RWPE1 (cell line): ENCODE data around the gene HOMEZ.
A peak's percentile ranks its signal among the peaks of the same experiment; 100 is the strongest.

Experiments
- CTCF ChIA-PET: fragments of 350-600 bp; sonication (Branson Sonifier 250); formaldehyde crosslinking; extraction: SDS; loops from one replicate; lab custom pipeline; 2021; lab: Yijun Ruan, JAX
- POLR2A ChIA-PET: fragments of 400-600 bp; formaldehyde crosslinking; extraction: SDS; loops from one replicate; lab custom pipeline; 2020; ENCODE audit warnings: antibody characterized with exemption; ENCODE audit not compliant: low non-redundant PET; lab: Yijun Ruan, JAX
- DNase-seq: peaks from one replicate; pipeline ENCODE4 v3.0.0; 2012; ENCODE audit warnings: low spot score
- H3K27ac ChIP-seq: fragments of 450-650 bp; 2 replicates; pipeline ENCODE4 v1.5.1; 2017
- CTCF ChIP-seq: fragments of 450-650 bp; conservative IDR thresholded peaks from 2 replicates; pipeline ENCODE4 v1.5.1; 2017; ENCODE audit warnings: low read depth, mild to moderate bottlenecking

Gene HOMEZ

DNA sequence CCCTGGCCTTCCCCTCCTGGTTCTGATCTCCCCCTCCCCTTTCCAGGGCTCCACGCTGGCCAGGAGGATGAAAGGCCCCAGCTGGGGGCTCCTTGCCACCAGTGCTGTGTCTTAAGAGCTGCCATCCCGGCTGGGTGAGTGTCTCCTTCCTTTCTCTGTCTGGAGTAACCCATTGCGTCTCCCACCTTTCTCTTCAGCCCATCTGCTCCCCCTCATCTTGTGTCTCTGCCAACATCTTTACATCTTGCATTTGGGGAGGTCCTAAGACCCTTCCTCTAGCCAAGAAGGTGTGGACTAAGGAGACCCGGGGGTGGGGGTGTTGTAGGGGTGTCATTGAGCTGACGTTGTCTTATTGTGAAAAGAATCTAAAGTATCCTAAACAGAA, 21.2 kb upstream of the HOMEZ start:
- CTCF ChIA-PET, result interaction anchor here (0.7 to 2.0 kb wide), 2 partner anchors 14 to 187 kb away, joined by 6 to 10 read pairs; partner anchors contain the start of gene PABPN1

GRCh38 chr14:23306412-23307145, 20.6 kb upstream of the HOMEZ start, which contains the start of gene BCL2L2:
TSS of gene BCL2L2 (plus strand) at chr14:23306833. CDS start at chr14:23307768, 935 bp downstream.
- POLR2A ChIA-PET, result interaction anchor here (0.6 to 1.6 kb wide), 5 partner anchors 15 to 235 kb away, joined by 3 to 12 read pairs (median 4); partner anchors contain the start of gene PABPN1
- peak within 1 kb of the TSS; percentile 85 for H3K27ac ChIP-seq
- DNase-seq, result peak; percentile 72
- no peak for TF ChIP-seq CTCF
- CTCF ChIA-PET, result interaction anchor here (2.0 kb wide), 1 partner anchor 14 kb away, joined by 10 read pairs; the partner anchor contains the start of gene PABPN1

More for the DNA sequence above, 21.2 kb upstream of the HOMEZ start:
- no peak for TF ChIP-seq CTCF
- no peak for DNase-seq
- peak overlapping the region; percentile 85 for H3K27ac ChIP-seq
- POLR2A ChIA-PET, result interaction anchor here (0.6 to 1.6 kb wide), 3 partner anchors 14 to 235 kb away, joined by 3 to 12 read pairs (median 4); partner anchors contain the start of gene PABPN1

DNA sequence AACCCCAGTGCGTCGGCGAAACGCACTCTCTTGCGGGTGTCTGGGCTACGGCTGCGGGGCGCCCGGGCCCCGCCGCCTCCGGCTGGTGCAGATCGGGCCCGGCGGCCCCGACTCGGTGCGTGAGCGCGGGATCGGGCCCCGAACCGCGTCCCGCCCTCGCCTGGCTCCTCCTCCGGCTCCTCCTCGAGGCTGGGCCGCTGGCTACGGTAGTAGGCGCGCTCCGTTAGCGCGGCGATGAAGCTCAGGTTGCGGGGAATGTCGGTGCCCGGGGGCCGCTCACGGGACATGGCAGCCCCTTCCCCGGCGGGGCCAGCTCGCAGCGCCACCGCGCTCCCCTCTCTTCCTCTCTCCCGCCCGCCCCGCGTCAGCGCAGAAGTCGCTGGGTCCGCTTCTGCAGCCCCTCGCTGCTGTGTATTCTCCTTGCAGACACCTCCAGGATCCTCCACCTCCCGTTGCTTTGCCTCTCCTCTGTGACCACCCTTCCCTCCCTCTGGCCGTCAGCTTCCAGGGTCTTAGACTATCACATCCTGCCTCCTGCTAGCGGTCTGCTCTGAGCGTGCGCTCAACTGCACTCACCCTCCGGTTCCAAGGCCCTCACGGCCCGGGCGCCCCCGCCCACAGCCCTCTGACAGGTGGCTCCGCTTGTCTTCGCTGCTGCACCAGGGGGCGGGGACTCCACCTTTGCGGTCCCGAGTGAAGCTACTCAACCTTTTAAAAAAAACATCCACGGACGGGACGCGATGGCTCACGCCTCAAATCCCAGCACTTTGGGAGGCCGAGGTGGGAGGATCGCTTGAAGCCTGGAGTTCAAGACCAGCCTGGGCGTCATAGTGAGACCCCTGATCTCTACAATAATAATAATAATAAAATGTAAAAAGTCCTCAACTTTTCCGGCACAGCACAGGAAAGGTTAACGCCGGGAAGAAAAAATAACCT, 16.6 kb upstream of the HOMEZ start, which contains the start of gene PPP1R3E:
Gene PPP1R3E, minus strand, starts transcription at position 570 of the 936 bp plus-strand sequence. Its CDS starts 283 bp downstream, at position 287.
- ChIA-PET CTCF (interaction anchor here (0.5 to 1.5 kb wide), 2 partner anchors 18 to 180 kb away, joined by 3 to 4 read pairs; partner anchors contain the start of gene PABPN1), POLR2A (interaction anchor here (1.2 to 1.7 kb wide), 2 partner anchors 17 to 19 kb away, joined by 3 to 9 read pairs; partner anchors contain the start of genes HOMEZ and PABPN1)
- DNase-seq, result peak; percentile 44
- peak within 1 kb of the TSS; percentile 96 for H3K27ac ChIP-seq
- TF ChIP-seq CTCF, result no peak

DNA sequence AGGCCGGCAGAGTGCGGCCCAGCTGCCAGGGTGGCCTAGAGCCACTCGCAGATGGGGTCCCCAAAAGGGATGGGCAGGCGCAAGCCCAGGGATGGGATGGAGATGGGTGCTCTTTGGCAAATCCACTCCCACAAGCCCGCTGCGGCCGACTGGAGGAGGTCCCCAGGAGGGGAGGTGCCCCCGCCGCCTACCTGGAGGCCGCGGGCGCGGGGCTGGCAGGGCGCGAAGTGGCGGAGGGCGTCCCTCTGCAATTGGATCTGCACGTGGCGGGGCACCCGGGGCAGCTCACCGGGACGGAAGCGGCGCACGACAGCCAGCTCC, 16.0 kb upstream of the HOMEZ start:
- ChIA-PET POLR2A (interaction anchor here (1.2 to 1.7 kb wide), 2 partner anchors 16 to 20 kb away, joined by 3 to 9 read pairs; partner anchors contain the start of genes HOMEZ and PABPN1), CTCF (interaction anchor here (1.2 to 1.5 kb wide), 2 partner anchors 19 to 31 kb away, joined by 3 read pairs; partner anchors contain the start of gene PABPN1)
- TF ChIP-seq CTCF, result no peak
- peak overlapping the region; percentile 96 for H3K27ac ChIP-seq
- DNase-seq, result no peak

GRCh38 chr14:23301288-23301968, 15.5 kb upstream of the HOMEZ start:
- peak; percentile 93 for TF ChIP-seq CTCF
- DNase-seq, result peak; percentile 99
- ChIA-PET CTCF (interaction anchor here (0.6 to 1.3 kb wide), 6 partner anchors 9 to 64 kb away, joined by 3 to 7 read pairs (median 4); no protein-coding TSS in a partner anchor), POLR2A (interaction anchor here (1.2 to 1.7 kb wide), 2 partner anchors 16 to 20 kb away, joined by 3 to 9 read pairs; partner anchors contain the start of genes HOMEZ and PABPN1)
- H3K27ac ChIP-seq, result peak overlapping the region; percentile 96
